ENCODE data around the gene SPOP. TPM values are rescaled to one million over a fixed set of nuclear protein-coding genes. Genes with fewer than 3 reads are reported as not detected.

SPOP gene
- total RNA-seq, 1 donor from 2014 or later: 48.6 TPM

DNA sequence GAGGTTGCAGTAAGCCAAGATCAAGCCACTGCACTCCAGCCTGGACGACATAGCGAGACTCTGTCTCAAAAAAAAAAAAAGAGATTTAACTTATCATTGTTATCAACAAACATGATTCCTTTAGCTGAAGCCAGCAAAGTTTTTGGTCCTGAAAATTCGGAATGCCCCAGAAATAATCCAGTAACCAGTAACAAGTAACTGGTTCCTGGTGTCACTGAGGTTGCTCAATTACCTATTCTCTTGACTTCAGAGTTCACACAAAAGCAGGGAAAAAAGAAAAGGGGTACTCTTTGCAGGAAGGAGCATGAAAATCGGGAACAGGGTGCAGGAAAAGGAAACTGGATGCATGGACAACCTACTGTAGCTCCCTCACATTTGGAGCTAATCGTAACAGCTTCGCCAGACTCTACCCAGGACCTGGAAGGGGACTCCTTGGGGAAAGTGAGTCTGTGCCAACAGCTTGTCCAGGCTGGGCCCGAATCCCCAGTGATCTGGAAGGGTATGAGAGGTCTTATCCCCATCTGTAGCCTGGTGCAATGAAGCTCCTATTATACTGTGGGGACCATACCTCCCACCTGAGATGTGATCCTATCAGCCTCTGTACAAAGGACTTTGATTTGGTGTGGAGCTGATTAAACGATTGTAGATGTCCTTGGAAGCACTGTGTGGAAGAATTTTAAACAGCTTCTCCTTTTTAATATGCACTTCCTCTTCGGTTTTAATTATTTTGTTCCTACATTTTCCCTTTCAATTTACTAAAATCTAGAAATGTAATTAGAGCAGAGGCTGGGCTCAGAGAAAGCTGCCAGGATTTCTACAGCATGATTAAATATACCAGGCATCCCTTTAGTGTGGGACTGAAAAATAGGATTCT, 3.4 kb upstream of the SPOP start:
- no peak overlapping the region for H3K27ac ChIP-seq (ENCODE audit: low read depth, low read length)
- no peaks in the 10 kb centered on the region for H3K27me3 Mint-ChIP-seq (ENCODE audit: low read depth, unreplicated experiment)
- no peaks in the 10 kb centered on the region for H3K36me3 ChIP-seq (ENCODE audit: insufficient read depth, low read length)
- H3K4me3 ChIP-seq (ENCODE audit: insufficient read depth, low read depth, low read length): no peak overlapping the region
- H4K20me1 ChIP-seq (ENCODE audit: insufficient read depth, low read length): peaks cover 8% of the 10 kb centered on the region
- FAIRE-seq: no peak
- H3K36me3 Mint-ChIP-seq (ENCODE audit: low read depth, unreplicated experiment): peaks cover 2% of the 10 kb centered on the region
- no peak overlapping the region for H3K4me2 ChIP-seq (ENCODE audit: low read length)
- H2AFZ ChIP-seq (ENCODE audit: low read depth, low read length): no peak overlapping the region
- TF ChIP-seq EZH2 (IDR thresholded peaks at IDR 0.05; ENCODE audit: insufficient read depth, low read length): no peak
- TF ChIP-seq, protein P1, sequence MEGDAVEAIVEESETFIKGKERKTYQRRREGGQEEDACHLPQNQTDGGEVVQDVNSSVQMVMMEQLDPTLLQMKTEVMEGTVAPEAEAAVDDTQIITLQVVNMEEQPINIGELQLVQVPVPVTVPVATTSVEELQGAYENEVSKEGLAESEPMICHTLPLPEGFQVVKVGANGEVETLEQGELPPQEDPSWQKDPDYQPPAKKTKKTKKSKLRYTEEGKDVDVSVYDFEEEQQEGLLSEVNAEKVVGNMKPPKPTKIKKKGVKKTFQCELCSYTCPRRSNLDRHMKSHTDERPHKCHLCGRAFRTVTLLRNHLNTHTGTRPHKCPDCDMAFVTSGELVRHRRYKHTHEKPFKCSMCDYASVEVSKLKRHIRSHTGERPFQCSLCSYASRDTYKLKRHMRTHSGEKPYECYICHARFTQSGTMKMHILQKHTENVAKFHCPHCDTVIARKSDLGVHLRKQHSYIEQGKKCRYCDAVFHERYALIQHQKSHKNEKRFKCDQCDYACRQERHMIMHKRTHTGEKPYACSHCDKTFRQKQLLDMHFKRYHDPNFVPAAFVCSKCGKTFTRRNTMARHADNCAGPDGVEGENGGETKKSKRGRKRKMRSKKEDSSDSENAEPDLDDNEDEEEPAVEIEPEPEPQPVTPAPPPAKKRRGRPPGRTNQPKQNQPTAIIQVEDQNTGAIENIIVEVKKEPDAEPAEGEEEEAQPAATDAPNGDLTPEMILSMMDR (IDR thresholded peaks at IDR 0.05; ENCODE audit: insufficient read depth, low read depth, low read length): no peak
- H3K4me3 Mint-ChIP-seq (ENCODE audit: unreplicated experiment): no peak overlapping the region
- H3K9me3 ChIP-seq (ENCODE audit: insufficient read depth, low read depth, low read length): no peaks in the 10 kb centered on the region
- H3K9me3 Mint-ChIP-seq (ENCODE audit: unreplicated experiment): no peaks in the 10 kb centered on the region
- H3K27ac Mint-ChIP-seq (ENCODE audit: unreplicated experiment): no peak overlapping the region
- peaks cover 10% of the 10 kb centered on the region for H3K79me2 ChIP-seq (ENCODE audit: insufficient read depth, low read length)
- no peak for DNase-seq (ENCODE audit: low read depth)
- H3K9ac ChIP-seq (ENCODE audit: low read length): no peak overlapping the region
- H3K4me1 ChIP-seq (ENCODE audit: insufficient read depth, low read length): peaks cover 6% of the 10 kb centered on the region
- H3K27me3 ChIP-seq (ENCODE audit: insufficient read depth, low read length): peaks cover 8% of the 10 kb centered on the region
- H3K4me1 Mint-ChIP-seq (ENCODE audit: low read depth, unreplicated experiment): no peaks in the 10 kb centered on the region

DNA sequence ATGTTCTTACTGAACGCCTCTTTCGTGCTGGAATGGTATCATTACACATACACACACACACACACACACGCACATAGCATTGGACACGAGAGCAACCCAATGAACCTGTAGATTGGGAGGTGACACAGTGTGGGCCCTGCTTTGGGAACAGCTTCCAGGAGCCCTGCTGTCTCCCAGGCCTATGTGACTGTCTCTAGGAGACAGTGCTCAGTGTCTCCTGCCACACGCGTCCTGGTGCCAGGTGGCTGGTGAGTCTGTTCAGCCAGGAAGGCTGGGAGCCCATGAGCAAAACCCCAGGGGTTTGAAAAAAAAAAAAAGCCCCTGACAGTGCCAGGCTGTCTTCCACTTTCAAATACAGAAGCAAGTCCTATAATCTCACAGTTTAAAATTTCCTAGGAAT, 2.4 kb upstream of the SPOP start:
- no peak for DNase-seq (ENCODE audit: low read depth)
- FAIRE-seq: no peak
- H3K36me3 Mint-ChIP-seq (ENCODE audit: low read depth, unreplicated experiment): peaks cover 2% of the 10 kb centered on the region

More for the DNA sequence above, 2.4 kb upstream of the SPOP start:
- H3K27ac Mint-ChIP-seq (ENCODE audit: unreplicated experiment): no peak overlapping the region
- H3K27me3 Mint-ChIP-seq (ENCODE audit: low read depth, unreplicated experiment): no peaks in the 10 kb centered on the region
- Histone ChIP-seq H3K9ac (ENCODE audit: low read length) (no peak overlapping the region), H3K27me3 (ENCODE audit: insufficient read depth, low read length) (peaks cover 8% of the 10 kb centered on the region), H3K36me3 (ENCODE audit: insufficient read depth, low read length) (no peaks in the 10 kb centered on the region), H3K4me2 (ENCODE audit: low read length) (no peak overlapping the region), H2AFZ (ENCODE audit: low read depth, low read length) (no peak overlapping the region), H4K20me1 (ENCODE audit: insufficient read depth, low read length) (peaks cover 18% of the 10 kb centered on the region), H3K79me2 (ENCODE audit: insufficient read depth, low read length) (peaks cover 21% of the 10 kb centered on the region), H3K4me3 (ENCODE audit: insufficient read depth, low read depth, low read length) (no peak overlapping the region), H3K9me3 (ENCODE audit: insufficient read depth, low read depth, low read length) (no peaks in the 10 kb centered on the region), H3K27ac (ENCODE audit: low read depth, low read length) (no peak overlapping the region), H3K4me1 (ENCODE audit: insufficient read depth, low read length) (peaks cover 10% of the 10 kb centered on the region)
- TF ChIP-seq, protein P1 (IDR thresholded peaks at IDR 0.05; ENCODE audit: insufficient read depth, low read depth, low read length): no peak
- TF ChIP-seq EZH2 (IDR thresholded peaks at IDR 0.05; ENCODE audit: insufficient read depth, low read length): no peak
- no peak overlapping the region for H3K4me3 Mint-ChIP-seq (ENCODE audit: unreplicated experiment)
- no peaks in the 10 kb centered on the region for H3K9me3 Mint-ChIP-seq (ENCODE audit: unreplicated experiment)
- H3K4me1 Mint-ChIP-seq (ENCODE audit: low read depth, unreplicated experiment): peaks cover 6% of the 10 kb centered on the region
